SK-N-SH (cell line): ENCODE data around the gene DAP. TPM values are rescaled to one million over a fixed set of nuclear protein-coding genes. Genes with fewer than 3 reads are reported as not detected.

Experiments
- CTCF ChIA-PET: fragments of 300-600, 350-600 bp; formaldehyde crosslinking; extraction: SDS; loops from one replicate; lab custom pipeline; 2021; lab: Yijun Ruan, JAX
- POLR2A ChIA-PET: fragments of 350-600 bp; sonication (Branson Sonifier 250); formaldehyde crosslinking; extraction: SDS; loops from one replicate; lab custom pipeline; 2020; ENCODE audit warnings: antibody characterized with exemption, inconsistent platforms; lab: Yijun Ruan, JAX
- DNase-seq: peaks from one replicate; pipeline ENCODE4 v3.0.0; 2012
- H2AFZ ChIP-seq: fragments of 200-600 bp; sonication (generic); 2 replicates; pipeline ENCODE4 v1.8.1; 2016; ENCODE audit warnings: antibody characterized with exemption, mild to moderate bottlenecking, low read depth
- H3F3A ChIP-seq: fragments of 200-600 bp; sonication (generic); replicated peaks from 2 replicates; pipeline ENCODE3; 2016; ENCODE audit warnings: antibody characterized with exemption, mild to moderate bottlenecking; ENCODE audit not compliant: insufficient read depth
- H3K27ac ChIP-seq, 2 experiments: fragments of 200-500 bp in 1 of 2; fragments of 200-600 bp in 1 of 2; sonication (Bioruptor generic) in 1 of 2; sonication (generic), shearing (Covaris generic) in 1 of 2; 2 replicates each; pipeline versions ENCODE4 v1.5.1 to v1.6.1; 2014 to 2016; ENCODE audit warnings: low read depth in 2 of 2, inconsistent platforms in 1 of 2, low read length in 1 of 2, mild to moderate bottlenecking in 1 of 2, mixed read lengths in 1 of 2
- H3K27me3 ChIP-seq: fragments of 200-600 bp; sonication (generic), shearing (Covaris generic); 2 replicates; pipeline ENCODE4 v1.6.1; 2016; ENCODE audit warnings: mixed run types; ENCODE audit not compliant: insufficient read depth
- H3K36me3 ChIP-seq, 2 experiments: fragments of 200-500 bp in 1 of 2; fragments of 200-600 bp in 1 of 2; sonication (Bioruptor generic) in 1 of 2; sonication (generic) in 1 of 2; replicated peaks in 1 of 2; 2 replicates each; pipeline versions ENCODE3 to v1.5.1; 2014 to 2016; ENCODE audit warnings: low read length in 1 of 2, mild to moderate bottlenecking in 1 of 2; ENCODE audit not compliant: insufficient read depth in 2 of 2, control insufficient read depth in 1 of 2
- H3K4me1 ChIP-seq, 2 experiments: fragments of 200-500 bp in 1 of 2; fragments of 200-600 bp in 1 of 2; sonication (Bioruptor generic) in 1 of 2; sonication (generic), shearing (Covaris generic) in 1 of 2; 2 replicates each; pipeline versions ENCODE4 v1.5.1 to v1.6.1; 2014 to 2016; ENCODE audit warnings: low read depth in 1 of 2, low read length in 1 of 2, mixed run types in 1 of 2; ENCODE audit not compliant: insufficient read depth in 2 of 2, control insufficient read depth in 1 of 2
- H3K4me2 ChIP-seq: fragments of 200-600 bp; sonication (generic), shearing (Covaris generic); 2 replicates; pipeline ENCODE4 v1.6.1; 2017; ENCODE audit warnings: mixed run types
- H3K4me3 ChIP-seq, 2 experiments: fragments of 200-500 bp in 1 of 2; fragments of 200-600 bp in 1 of 2; sonication (Bioruptor generic) in 1 of 2; sonication (generic), shearing (Covaris generic) in 1 of 2; 2 replicates each; pipeline versions ENCODE4 v1.5.1 to v1.8.1; 2014 to 2016; ENCODE audit warnings: low read depth in 2 of 2, inconsistent platforms in 1 of 2, low read length in 1 of 2, mild to moderate bottlenecking in 1 of 2, mixed read lengths in 1 of 2, moderate library complexity in 1 of 2
- H3K79me2 ChIP-seq: fragments of 200-600 bp; sonication (generic); 2 replicates; pipeline ENCODE4 v1.8.1; 2017; ENCODE audit warnings: mild to moderate bottlenecking; ENCODE audit not compliant: insufficient read depth
- H3K9ac ChIP-seq: fragments of 200-600 bp; sonication (generic); 2 replicates; pipeline ENCODE4 v1.6.1; 2017; ENCODE audit warnings: mixed run types
- H3K9me2 ChIP-seq: fragments of 200-600 bp; sonication (generic); 2 replicates; pipeline ENCODE4 v1.6.1; 2017; ENCODE audit warnings: mixed run types
- H3K9me3 ChIP-seq: fragments of 200-600 bp; sonication (generic); 2 replicates; pipeline ENCODE4 v1.6.1; 2017; ENCODE audit warnings: mixed run types, mild to moderate bottlenecking, moderate library complexity
- H4K20me1 ChIP-seq: fragments of 200-600 bp; sonication (generic); 2 replicates; pipeline ENCODE4 v1.6.1; 2017; ENCODE audit warnings: mild to moderate bottlenecking, mixed run types; ENCODE audit not compliant: insufficient read depth
- CHD2 ChIP-seq: fragments of 150-350 bp; IDR thresholded peaks from 2 replicates; pipeline ENCODE4 v1.6.1; 2018; ENCODE audit warnings: low read length; ENCODE audit not compliant: partially characterized antibody
- CTCF ChIP-seq: fragments of 200-600 bp; sonication (generic); IDR thresholded peaks from 2 replicates; pipeline ENCODE4 v1.6.1; 2017; ENCODE audit warnings: antibody characterized with exemption, mild to moderate bottlenecking, moderate library complexity
- EZH2phosphoT487 ChIP-seq: fragments of 200-600 bp; sonication (generic); IDR thresholded peaks from 2 replicates; pipeline ENCODE4 v1.6.1; 2017; ENCODE audit warnings: low read depth, mixed run types, mild to moderate bottlenecking, antibody characterized with exemption, moderate library complexity, borderline replicate concordance
- FOXJ3 ChIP-seq: sonication (generic); formaldehyde crosslinking; IDR thresholded peaks from 2 replicates; pipeline ENCODE4 v1.5.1; 2020; ENCODE audit warnings: mild to moderate bottlenecking, missing genetic modification reagents
- GATA2 ChIP-seq: sonication (generic); formaldehyde crosslinking; IDR thresholded peaks from 2 replicates; pipeline ENCODE4 v1.5.0; 2020; ENCODE audit warnings: mild to moderate bottlenecking, missing genetic modification reagents
- IRF3 ChIP-seq: fragments of 150-350 bp; IDR thresholded peaks from 2 replicates; pipeline ENCODE4 v1.6.1; 2016; ENCODE audit warnings: mild to moderate bottlenecking, low read depth, low read length
- MXI1 ChIP-seq: IDR thresholded peaks from 2 replicates; pipeline ENCODE4 v1.6.1; 2012; ENCODE audit warnings: mild to moderate bottlenecking, low read depth, low read length, improper control_type of control experiment
- PBX3 ChIP-seq: IDR thresholded peaks from 2 replicates; pipeline ENCODE4; 2012
- RFX5 ChIP-seq: IDR thresholded peaks from 2 replicates; pipeline ENCODE4 v1.6.1; 2012; ENCODE audit warnings: mild to moderate bottlenecking, improper control_type of control experiment, low read length
- TCF12 ChIP-seq: IDR thresholded peaks from 2 replicates; pipeline ENCODE4 v1.4.0; 2012
- TEAD4 ChIP-seq: IDR thresholded peaks from 2 replicates; pipeline ENCODE4 v1.4.0; 2012; ENCODE audit warnings: mild to moderate bottlenecking, borderline replicate concordance; ENCODE audit not compliant: insufficient read depth
- USF2 ChIP-seq: fragments of 150-350 bp; IDR thresholded peaks from 2 replicates; pipeline ENCODE4 v1.6.1; 2017; ENCODE audit warnings: antibody characterized with exemption, low read length, low read depth, borderline replicate concordance
- YY1 ChIP-seq: IDR thresholded peaks from 2 replicates; pipeline ENCODE4 v1.4.0; 2012; ENCODE audit warnings: low read depth, mild to moderate bottlenecking
- ZBTB33 ChIP-seq: IDR thresholded peaks from 2 replicates; pipeline ENCODE4 v1.4.0; 2012; ENCODE audit warnings: low read depth, borderline replicate concordance
- WGBS: methylation state at CpG from one replicate; pipeline ENCODE4 v1.1.6; 2017; ENCODE audit warnings: low lambda C conversion rate; 5-methylcytosine and 5-hydroxymethylcytosine counted together
- polyA plus RNA-seq, 3 experiments: library from polyadenylated mRNA; depleted of rRNA; stranded (reverse); fragments of >200 nt; gene quantifications; 2 replicates each; pipeline ENCODE4 v1.2.3, GENCODE V29; 2012

DAP gene
- polyA plus RNA-seq, 1 of the 3 experiments (the other 2 are of a cell fraction): 78.2 TPM

GRCh38 chr5:10690460-10691440 lies 70.3 kb downstream of the DAP start:
- H3K4me3 ChIP-seq: no peak overlapping the region
- H3K9ac ChIP-seq: peak overlapping the region; percentile 66; the same call in 1 of the 2 replicates
- H3K9me2 ChIP-seq: no peaks in the 10 kb centered on the region
- H2AFZ ChIP-seq: no peak overlapping the region
- peak overlapping the region; percentile 88 to 92; a peak in 3 of 4 replicates for H3K27ac ChIP-seq
- DNase-seq: no peak
- TF ChIP-seq CTCF (no peak), TEAD4 (no peak), RFX5 (no peak), EZH2phosphoT487 (no peak), CHD2 (no peak), ZBTB33 (no peak), FOXJ3 (CRISPR knock-in tag) (no peak), IRF3 (no peak), TCF12 (peak; percentile 48), USF2 (no peak), MXI1 (no peak), PBX3 (peak; percentile 31; the same call in 1 of the 2 replicates), YY1 (no peak), GATA2 (CRISPR knock-in tag) (no peak)
- peaks cover 43% of the 10 kb centered on the region; the same call in 1 of the 2 replicates for H3K79me2 ChIP-seq
- H4K20me1 ChIP-seq: no peaks in the 10 kb centered on the region; the same call in 1 of the 2 replicates
- ChIA-PET POLR2A (no interaction called here), CTCF (interaction anchor here (0.8 to 4.5 kb wide), 7 partner anchors 10 to 238 kb away, joined by 3 to 25 read pairs (median 4); no protein-coding TSS in a partner anchor)
- no peaks in the 10 kb centered on the region for H3K27me3 ChIP-seq
- 89% methylated on average over 14 of the region's 14 CpGs for WGBS
- H3K9me3 ChIP-seq: 0 out of 2 replicates have a peak, but pooled peaks cover 4% of the 10 kb centered on the region
- H3K36me3 ChIP-seq: peaks cover 0 to 6% of the 10 kb centered on the region in 2 experiments
- peaks cover 24% of the 10 kb centered on the region for H3F3A ChIP-seq
- peaks cover 29 to 33% of the 10 kb centered on the region in 2 experiments for H3K4me1 ChIP-seq
- H3K4me2 ChIP-seq: peak overlapping the region; percentile 69; the same call in 1 of the 2 replicates
